GM12878 (cell line): ENCODE results near the gene MPC1.
"Not testable (repeated sequence)": the region's sequence is repeated elsewhere in the genome, so short reads cannot be mapped to it uniquely, and the experiment has no call there.

Source experiments
- SIN3A ChIP-seq: IDR thresholded peaks from 2 replicates; pipeline ENCODE4 v1.6.1; 2012; ENCODE audit warnings: low read depth, low read length, improper control_type of control experiment
- YY1 ChIP-seq: IDR thresholded peaks from 2 replicates; pipeline ENCODE4 v1.6.1; 2011; ENCODE audit warnings: low read depth, mild to moderate bottlenecking, low read length

DNA sequence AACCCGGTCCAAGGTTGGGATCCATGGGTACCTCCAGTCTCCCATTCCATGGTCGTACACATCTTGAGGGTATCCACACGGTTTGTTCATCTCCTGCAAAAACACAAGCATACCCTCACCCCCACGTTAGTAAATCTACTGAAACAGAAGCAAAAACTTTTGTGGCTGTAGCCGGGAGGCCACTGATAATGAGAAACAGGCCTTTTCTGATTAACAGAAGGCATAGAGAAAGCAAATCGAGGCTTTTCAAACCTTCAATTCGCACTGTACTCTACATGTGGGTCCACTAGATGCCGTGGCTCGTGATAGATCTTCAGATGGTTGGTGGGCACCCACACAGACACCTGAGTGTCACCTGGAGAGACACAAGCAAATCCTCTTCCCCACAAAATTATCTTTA is 37.1 kb downstream of the MPC1 start:
- not testable (repeated sequence) for TF ChIP-seq SIN3A, YY1
